K562 (cell line): Measurements from ENCODE around the gene RASGEF1C. TPM values are rescaled to one million over a fixed set of nuclear protein-coding genes. Genes with fewer than 3 reads are reported as not detected.

ENCODE experiments used
- ATAC-seq: fragments of 200-7000 bp; cut with Tn5 transposase; 3 replicates; pipeline ENCODE4 v1.9.1; 2020; ENCODE audit warnings: moderate library complexity
- BruUV-seq: library from RNA; stranded (reverse); fragments of 400-500 nt; replicated peaks from 2 replicates; lab custom pipeline; 2021; lab: Mats Ljungman, UMichigan
- CTCF ChIA-PET: fragments of 300-600 bp; formaldehyde crosslinking; extraction: SDS; loops from one replicate; lab custom pipeline; 2021; ENCODE audit warnings: low intra/inter-chr PET ratio; lab: Yijun Ruan, JAX
- POLR2A ChIA-PET: fragments of 300-600, 350-650 bp; sonication (Branson Sonifier 250); formaldehyde crosslinking; extraction: SDS; loops from one replicate; lab custom pipeline; 2021; ENCODE audit warnings: antibody characterized with exemption, inconsistent platforms; lab: Yijun Ruan, JAX
- DNase-seq, 4 experiments: peaks; one replicate each; pipeline versions ENCODE4 v3.0.0 to v3.0.0-alpha.2; 2011 to 2018; ENCODE audit warnings: low spot score in 3 of 4, mixed read lengths in 3 of 4; ENCODE audit errors: extremely low read depth in 1 of 4
- FAIRE-seq: peaks from 2 replicates; lab custom pipeline; 2011; peaks lifted over from hg19 to GRCh38; lab: Jason Lieb, UNC
- H2AFZ ChIP-seq: 2 replicates; pipeline ENCODE4 v1.6.0; 2011; ENCODE audit warnings: low read depth, low read length, control low read depth, inconsistent platforms
- H3K27ac ChIP-seq: fragments of 200-600 bp; 3 replicates; pipeline ENCODE4 v1.8.0; 2011; ENCODE audit warnings: low read depth, mild to moderate bottlenecking, control low read depth, inconsistent platforms, low read length, moderate library complexity, mixed read lengths; ENCODE audit errors: extremely low read depth
- H3K27me3 ChIP-seq, 2 experiments: fragments of 300-600 bp in 1 of 2; 2 replicates in 1 of 2; 3 replicates in 1 of 2; pipeline versions ENCODE4 v1.6.0 to v1.8.0; 2011; ENCODE audit warnings: inconsistent platforms in 2 of 2, low read length in 2 of 2, mild to moderate bottlenecking in 1 of 2, mixed read lengths in 1 of 2, moderate library complexity in 1 of 2; ENCODE audit not compliant: control insufficient read depth in 2 of 2, insufficient read depth in 2 of 2
- H3K36me3 ChIP-seq: fragments of 300-600 bp; 3 replicates; pipeline ENCODE4 v1.8.0; 2011; ENCODE audit warnings: mild to moderate bottlenecking, low read length, inconsistent platforms; ENCODE audit not compliant: control insufficient read depth, insufficient read depth
- H3K4me1 ChIP-seq, 2 experiments: fragments of 200-600 bp in 1 of 2; replicated peaks in 1 of 2; 2 replicates in 1 of 2; 3 replicates in 1 of 2; pipeline versions ENCODE4 v1.5.1 to v1.8.0; 2011; ENCODE audit warnings: inconsistent platforms in 2 of 2, low read length in 2 of 2, mild to moderate bottlenecking in 1 of 2, mixed read lengths in 1 of 2, moderate library complexity in 1 of 2; ENCODE audit not compliant: control insufficient read depth in 2 of 2, insufficient read depth in 2 of 2
- H3K4me2 ChIP-seq: 2 replicates; pipeline ENCODE4 v1.6.1; 2011; ENCODE audit warnings: low read length, control low read depth, inconsistent platforms, mixed read lengths; ENCODE audit not compliant: insufficient read depth
- H3K4me3 ChIP-seq: fragments of 200-600 bp; sonication (generic), shearing (Covaris generic); 2 replicates; pipeline ENCODE4 v1.5.1; 2016; ENCODE audit warnings: control low read depth, inconsistent platforms
- H3K79me2 ChIP-seq: fragments of 200-600 bp; 3 replicates; pipeline ENCODE4 v1.8.0; 2011; ENCODE audit warnings: low read length, inconsistent platforms; ENCODE audit not compliant: control insufficient read depth, insufficient read depth
- H3K9ac ChIP-seq, 2 experiments: 2 replicates each; pipeline versions ENCODE4 v1.6.0 to v1.6.1; 2011; ENCODE audit warnings: low read depth in 2 of 2, low read length in 2 of 2, control low read depth in 1 of 2, inconsistent platforms in 1 of 2, mild to moderate bottlenecking in 1 of 2, mixed read lengths in 1 of 2; ENCODE audit not compliant: insufficient read depth in 1 of 2
- H3K9me1 ChIP-seq: one replicate; pipeline ENCODE4 v1.6.0; 2011; ENCODE audit warnings: inconsistent platforms, mild to moderate bottlenecking, low read length, moderate library complexity; ENCODE audit not compliant: control insufficient read depth, insufficient read depth
- H3K9me3 ChIP-seq: replicated peaks from 2 replicates; pipeline ENCODE4 v1.5.1; 2011; ENCODE audit warnings: low read depth, low read length, inconsistent platforms; ENCODE audit not compliant: control insufficient read depth, insufficient read depth
- H4K20me1 ChIP-seq: replicated peaks from 2 replicates; pipeline ENCODE4 v1.6.1; 2011; ENCODE audit warnings: low read length, inconsistent platforms, mixed read lengths; ENCODE audit not compliant: control insufficient read depth, insufficient read depth
- BRD9 ChIP-seq: fragments of 450-650 bp; IDR thresholded peaks from 2 replicates; pipeline ENCODE4 v1.6.1; 2018; ENCODE audit warnings: low read depth; ENCODE audit not compliant: partially characterized antibody
- CREBBP ChIP-seq: IDR thresholded peaks from one replicate; pipeline ENCODE4 v1.6.1; 2012; ENCODE audit warnings: low read depth, mild to moderate bottlenecking, control low read depth, inconsistent platforms, low read length
- GATAD2A ChIP-seq: fragments of 450-650 bp; IDR thresholded peaks from 2 replicates; pipeline ENCODE4 v1.6.1; 2017
- HNRNPH1 ChIP-seq: fragments of 200-400 bp; formaldehyde crosslinking; optimal IDR thresholded peaks from 2 replicates; pipeline ENCODE3; 2017; ENCODE audit warnings: low read depth, mild to moderate bottlenecking, low read length, moderate library complexity
- HNRNPL ChIP-seq: fragments of 200-400 bp; formaldehyde crosslinking; IDR thresholded peaks from 2 replicates; pipeline ENCODE4 v1.6.1; 2017; ENCODE audit warnings: low read depth, mild to moderate bottlenecking, low read length
- MEIS2 ChIP-seq: fragments of 450-650 bp; IDR thresholded peaks from 2 replicates; pipeline ENCODE4 v1.6.1; 2014; ENCODE audit warnings: mild to moderate bottlenecking; ENCODE audit not compliant: partially characterized antibody
- NR2C2 ChIP-seq, 2 experiments: fragments of 200-800 bp in 1 of 2; sonication (Bioruptor generic) in 1 of 2; sonication (generic) in 1 of 2; formaldehyde crosslinking in 1 of 2; IDR thresholded peaks; 2 replicates each; pipeline versions ENCODE4 v1.6.1 to v1.8.0; 2016 to 2022; ENCODE audit warnings: mild to moderate bottlenecking in 1 of 2, missing compliant biosample characterization in 1 of 2, missing genetic modification characterization in 1 of 2, missing genetic modification reagents in 1 of 2
- POLR2G ChIP-seq: fragments of 200-400 bp; formaldehyde crosslinking; IDR thresholded peaks from 2 replicates; pipeline ENCODE4 v1.6.1; 2017; ENCODE audit warnings: low read depth, mild to moderate bottlenecking, antibody characterized with exemption, low read length, moderate library complexity
- ZNF347 ChIP-seq: fragments of 450-650 bp; formaldehyde crosslinking; IDR thresholded peaks from 2 replicates; pipeline ENCODE4 v1.4.0; 2020; ENCODE audit warnings: low read depth, mild to moderate bottlenecking, moderate library complexity
- WGBS: fragments of 100-300 bp; shearing (Covaris generic); methylation state at CpG from one replicate; pipeline ENCODE4 v1.1.6; 2016; ENCODE audit warnings: low coverage, mixed read lengths; ENCODE audit not compliant: insufficient coverage; ENCODE audit errors: missing lambda C conversion rate; 5-methylcytosine and 5-hydroxymethylcytosine counted together
- in situ Hi-C: fragments of 300-500 bp; cut with MboI; formaldehyde crosslinking; loops from 4 replicates; pipeline ENCODE4 v1.15.0; 2018; ENCODE audit warnings: inconsistent platforms, mixed read lengths
- intact Hi-C: fragments of 100-400 bp; cut with micrococcal nuclease; formaldehyde crosslinking; loops from 2 replicates; pipeline ENCODE4 v1.14.2; 2022
- polyA plus RNA-seq, 8 experiments: library from polyadenylated mRNA; depleted of rRNA in 4 of 8; stranded (reverse) in 5 of 8; unstranded in 3 of 8; fragments of >200 nt; fragmentation: Nextera tagmentation in 2 of 8; fragmentation: Illumina TruSeq in 1 of 8; extraction: Ambion mirVana in 2 of 8; extraction: Trizol in 1 of 8; gene quantifications; 2 replicates each; pipeline versions ENCODE4 v1.2.1 to v1.2.3, GENCODE V29; 2011 to 2014; ENCODE audit warnings: inconsistent platforms in 1 of 8, missing spikeins in 1 of 8
- total RNA-seq, 7 experiments: library from RNA; depleted of rRNA in 6 of 7; stranded (reverse); fragments of >200 nt in 6 of 7; fragmentation: Illumina TruSeq in 2 of 7; extraction: Trizol in 2 of 7; gene quantifications; 2 replicates each; pipeline versions ENCODE4 v1.2.1 to v1.2.3, GENCODE V29; 2011 to 2021; ENCODE audit warnings: low replicate concordance in 1 of 7
- TF ChIP-seq, protein P1 (sequence below): sonication (generic); formaldehyde crosslinking; IDR thresholded peaks from 2 replicates; pipeline ENCODE4 v1.8.1; 2022; ENCODE audit warnings: missing genetic modification reagents
- TF ChIP-seq, protein P2 (sequence below): fragments of 450-650 bp; conservative IDR thresholded peaks from 2 replicates; pipeline ENCODE4 v1.6.1; 2016; ENCODE audit warnings: missing genetic modification characterization, low read depth, mild to moderate bottlenecking, missing compliant biosample characterization, moderate library complexity

Gene RASGEF1C
- total and polyA plus RNA-seq, 9 of the 15 experiments (the other 6 are each of a cell fraction or from before 2014, with no cell fraction given): 0.04 to 1.1 (median 0.21) TPM; not detected in 4

DNA sequence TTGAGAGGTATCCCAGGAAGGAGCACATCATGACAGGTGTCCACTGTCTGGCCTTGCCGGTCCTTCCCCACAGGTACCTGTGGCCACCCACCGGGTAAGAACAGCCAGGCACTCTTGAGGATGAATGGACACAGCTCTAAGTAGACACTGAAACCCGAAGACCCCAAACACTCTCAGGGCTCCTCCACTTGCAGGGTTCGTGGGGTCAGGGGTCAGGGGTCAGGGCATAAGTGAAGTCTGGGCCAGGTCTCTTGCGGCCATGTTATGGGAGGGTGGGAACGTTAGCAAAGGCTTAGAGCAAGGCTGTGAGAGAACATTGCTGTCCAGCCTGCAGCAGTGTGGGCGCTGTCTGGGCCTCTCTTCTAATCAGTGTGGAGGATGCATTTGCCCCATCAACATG is 42.9 kb upstream of the RASGEF1C start (continued):
- TF ChIP-seq, protein P1, sequence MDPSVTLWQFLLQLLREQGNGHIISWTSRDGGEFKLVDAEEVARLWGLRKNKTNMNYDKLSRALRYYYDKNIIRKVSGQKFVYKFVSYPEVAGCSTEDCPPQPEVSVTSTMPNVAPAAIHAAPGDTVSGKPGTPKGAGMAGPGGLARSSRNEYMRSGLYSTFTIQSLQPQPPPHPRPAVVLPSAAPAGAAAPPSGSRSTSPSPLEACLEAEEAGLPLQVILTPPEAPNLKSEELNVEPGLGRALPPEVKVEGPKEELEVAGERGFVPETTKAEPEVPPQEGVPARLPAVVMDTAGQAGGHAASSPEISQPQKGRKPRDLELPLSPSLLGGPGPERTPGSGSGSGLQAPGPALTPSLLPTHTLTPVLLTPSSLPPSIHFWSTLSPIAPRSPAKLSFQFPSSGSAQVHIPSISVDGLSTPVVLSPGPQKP (CRISPR knock-in tag): no peak
- TF ChIP-seq NR2C2 (CRISPR knock-in tag; IDR thresholded peaks at IDR 0.05) (peak; percentile 74; the same call in 1 of the 2 replicates), NR2C2 (tag; IDR thresholded peaks at IDR 0.05) (peak; percentile 69), HNRNPH1 (no peak), CREBBP (no peak), ZNF347 (CRISPR knock-in tag) (no peak), BRD9 (no peak), GATAD2A (no peak)
- TF ChIP-seq, protein P2, sequence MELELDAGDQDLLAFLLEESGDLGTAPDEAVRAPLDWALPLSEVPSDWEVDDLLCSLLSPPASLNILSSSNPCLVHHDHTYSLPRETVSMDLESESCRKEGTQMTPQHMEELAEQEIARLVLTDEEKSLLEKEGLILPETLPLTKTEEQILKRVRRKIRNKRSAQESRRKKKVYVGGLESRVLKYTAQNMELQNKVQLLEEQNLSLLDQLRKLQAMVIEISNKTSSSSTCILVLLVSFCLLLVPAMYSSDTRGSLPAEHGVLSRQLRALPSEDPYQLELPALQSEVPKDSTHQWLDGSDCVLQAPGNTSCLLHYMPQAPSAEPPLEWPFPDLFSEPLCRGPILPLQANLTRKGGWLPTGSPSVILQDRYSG (tag): no peak
- TF ChIP-seq, all 486 proteins: peak for 2

DNA sequence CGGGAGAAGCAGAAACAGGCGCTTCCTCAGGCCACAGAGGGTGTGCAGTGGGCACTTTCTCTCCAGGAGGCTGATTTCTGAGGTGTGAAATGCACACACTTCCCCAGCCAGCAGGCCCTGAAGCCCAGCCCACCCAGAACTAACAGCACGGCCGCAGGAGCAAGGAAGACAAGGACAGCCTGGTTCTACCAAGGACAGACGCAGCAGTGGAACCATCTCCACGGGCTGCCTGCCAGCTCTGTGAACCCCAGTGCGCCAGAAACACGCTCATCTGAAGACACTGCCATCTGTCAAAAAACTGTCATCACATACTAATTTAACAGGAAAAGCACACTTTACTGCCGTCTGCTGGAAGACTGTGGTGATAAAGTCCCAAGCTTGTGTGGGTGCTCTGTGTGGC is 42.1 kb upstream of the RASGEF1C start:
- Histone ChIP-seq H3K79me2 (no peaks in the 10 kb centered on the region), H3K27me3 (no peaks in the 10 kb centered on the region), H3K9me3 (no peaks in the 10 kb centered on the region; the same call in 1 of the 2 replicates), H2AFZ (no peak overlapping the region), H3K27ac (no peak overlapping the region), H3K4me1 (0 out of 5 replicates have a peak, but pooled peaks cover 0 to 2% of the 10 kb centered on the region in 2 experiments), H3K4me2 (no peak overlapping the region), H3K9ac (no peak overlapping the region), H3K4me3 (no peak overlapping the region), H3K36me3 (peaks cover 35% of the 10 kb centered on the region), H4K20me1 (no peaks in the 10 kb centered on the region), H3K9me1 (no peaks in the 10 kb centered on the region)
- ATAC-seq (no peak), FAIRE-seq (no peak), DNase-seq (no peak)
- in situ Hi-C loops (no loop called here), intact Hi-C loops (no loop called here)
- BruUV-seq: no TSS peak
- 82% methylated on average over 6 of the region's 9 CpGs for WGBS
- CTCF ChIA-PET: no interaction called here
- POLR2A ChIA-PET: interaction anchor here (0.6 kb wide), 1 partner anchor 24 kb away, joined by 3 read pairs; no protein-coding TSS in a partner anchor
- TF ChIP-seq MEIS2 (peak; percentile 66), POLR2G (peak; percentile 34; the same call in 1 of the 2 replicates), HNRNPL (no peak)
